GM23338 (cell line): ENCODE measurements around the gene NTM. TPM values are rescaled to one million over a fixed set of nuclear protein-coding genes. Genes with fewer than 3 reads are reported as not detected.

ENCODE experiments used
- ATAC-seq: fragments of 200-7000 bp; cut with Tn5 transposase; 3 replicates; pipeline ENCODE4 v1.9.1; 2020
- DNase-seq: peaks from one replicate; pipeline ENCODE4 v3.0.0-alpha.2; 2015; ENCODE audit warnings: low spot score
- H2AFZ ChIP-seq: fragments of 200-600 bp; sonication (generic); 2 replicates; pipeline ENCODE4 v1.8.0; 2016; ENCODE audit warnings: antibody characterized with exemption, mild to moderate bottlenecking, moderate library complexity
- H3F3A ChIP-seq: fragments of 200-600 bp; sonication (generic); replicated peaks from 2 replicates; pipeline ENCODE4 v1.8.0; 2017; ENCODE audit warnings: antibody characterized with exemption, mixed run types, low read depth
- H3K27ac ChIP-seq: fragments of 200-600 bp; sonication (generic); 2 replicates; pipeline ENCODE4 v1.6.1; 2016; ENCODE audit warnings: low read depth
- H3K27me3 ChIP-seq: fragments of 200-600 bp; sonication (generic); 2 replicates; pipeline ENCODE4 v1.8.0; 2016; ENCODE audit warnings: mild to moderate bottlenecking, mixed run types, moderate library complexity; ENCODE audit not compliant: insufficient read depth
- H3K36me3 ChIP-seq: fragments of 200-600 bp; sonication (generic); 2 replicates; pipeline ENCODE4 v1.8.0; 2016; ENCODE audit warnings: mild to moderate bottlenecking; ENCODE audit not compliant: insufficient read depth
- H3K4me1 ChIP-seq: fragments of 200-600 bp; sonication (generic); 2 replicates; pipeline ENCODE4 v1.8.0; 2016; ENCODE audit warnings: mild to moderate bottlenecking, moderate library complexity; ENCODE audit not compliant: insufficient read depth
- H3K4me2 ChIP-seq: fragments of 200-600 bp; sonication (generic); 2 replicates; pipeline ENCODE4 v1.7.1; 2017; ENCODE audit warnings: mixed run types
- H3K4me3 ChIP-seq: fragments of 200-600 bp; sonication (generic); 2 replicates; pipeline ENCODE4 v1.6.1; 2016; ENCODE audit warnings: mixed run types
- H3K79me2 ChIP-seq: fragments of 200-600 bp; sonication (generic); replicated peaks from 2 replicates; pipeline ENCODE4 v1.8.0; 2017; ENCODE audit warnings: mild to moderate bottlenecking; ENCODE audit not compliant: insufficient read depth
- H3K9me2 ChIP-seq: fragments of 200-600 bp; sonication (generic); 2 replicates; pipeline ENCODE4 v1.8.0; 2017; ENCODE audit not compliant: insufficient read depth
- H4K20me1 ChIP-seq: fragments of 200-600 bp; sonication (generic); replicated peaks from 2 replicates; pipeline ENCODE4 v1.8.0; 2017; ENCODE audit warnings: mild to moderate bottlenecking; ENCODE audit not compliant: insufficient read depth
- H3K27ac Mint-ChIP-seq: 2 replicates; pipeline ENCODE4 v1.8.0; 2020; ENCODE audit warnings: inconsistent platforms, mild to moderate bottlenecking, moderate library complexity, mixed read lengths
- H3K27me3 Mint-ChIP-seq: 3 replicates; pipeline ENCODE4 v1.8.0; 2022; ENCODE audit warnings: low read depth, mild to moderate bottlenecking, moderate library complexity, mixed read lengths, inconsistent platforms; ENCODE audit not compliant: insufficient read depth, poor library complexity
- H3K36me3 Mint-ChIP-seq: 3 replicates; pipeline ENCODE4 v1.8.0; 2021; ENCODE audit warnings: low read depth, mild to moderate bottlenecking, inconsistent platforms, moderate library complexity, mixed read lengths
- H3K4me1 Mint-ChIP-seq: 3 replicates; pipeline ENCODE4 v1.8.0; 2020; ENCODE audit warnings: mild to moderate bottlenecking, inconsistent platforms, mixed read lengths
- H3K4me3 Mint-ChIP-seq: 3 replicates; pipeline ENCODE4 v1.8.0; 2021; ENCODE audit warnings: moderate library complexity, mild to moderate bottlenecking, inconsistent platforms, mixed read lengths
- H3K9me3 Mint-ChIP-seq: 3 replicates; pipeline ENCODE4 v1.8.0; 2020; ENCODE audit warnings: moderate library complexity, mild to moderate bottlenecking, inconsistent platforms, mixed read lengths
- CREB1 ChIP-seq: fragments of 250-450 bp; sonication (Bioruptor Pico); IDR thresholded peaks from 2 replicates; pipeline ENCODE4 v1.5.0; 2020; ENCODE audit warnings: low read depth, mild to moderate bottlenecking, moderate library complexity
- ETS1 ChIP-seq: IDR thresholded peaks from 2 replicates; pipeline ENCODE4 v1.6.1; 2016; ENCODE audit warnings: antibody characterized with exemption
- EZH2 ChIP-seq: fragments of 200-600 bp; sonication (generic); IDR thresholded peaks from one replicate; pipeline ENCODE4 v1.8.0; 2017; ENCODE audit warnings: antibody characterized with exemption, mild to moderate bottlenecking, low read depth; ENCODE audit not compliant: unreplicated experiment
- EZH2phosphoT487 ChIP-seq: fragments of 200-600 bp; sonication (generic); IDR thresholded peaks from one replicate; pipeline ENCODE4 v1.8.1; 2018; ENCODE audit warnings: antibody characterized with exemption; ENCODE audit not compliant: unreplicated experiment
- JUNB ChIP-seq: IDR thresholded peaks from one replicate; pipeline ENCODE4 v1.6.1; 2016; ENCODE audit warnings: antibody characterized with exemption; ENCODE audit not compliant: unreplicated experiment
- NANOG ChIP-seq: IDR thresholded peaks from 2 replicates; pipeline ENCODE4 v1.6.1; 2016; ENCODE audit warnings: antibody characterized with exemption, borderline replicate concordance
- POLR2AphosphoS5 ChIP-seq: IDR thresholded peaks from 2 replicates; pipeline ENCODE4 v1.6.1; 2016; ENCODE audit warnings: antibody characterized with exemption, low read depth
- REST ChIP-seq: IDR thresholded peaks from one replicate; pipeline ENCODE4 v1.6.1; 2018; ENCODE audit warnings: antibody characterized with exemption; ENCODE audit not compliant: unreplicated experiment
- STAT1 ChIP-seq: IDR thresholded peaks from one replicate; pipeline ENCODE4 v1.6.1; 2016; ENCODE audit warnings: antibody characterized with exemption; ENCODE audit not compliant: unreplicated experiment
- ZNF114 ChIP-seq: fragments of 250-450 bp; sonication (Bioruptor Pico); IDR thresholded peaks from 2 replicates; pipeline ENCODE4 v1.5.0; 2020; ENCODE audit warnings: mild to moderate bottlenecking, moderate library complexity
- ZNF331 ChIP-seq: fragments of 250-450 bp; sonication (Bioruptor Pico); IDR thresholded peaks from 2 replicates; pipeline ENCODE4 v1.5.0; 2020; ENCODE audit warnings: low read depth, mild to moderate bottlenecking, moderate library complexity
- polyA plus RNA-seq: library from polyadenylated mRNA; unstranded; fragments of >200 nt; fragmentation: Nextera tagmentation; extraction: Ambion mirVana; gene quantifications from 2 replicates; pipeline ENCODE4 v1.2.1, GENCODE V29; 2016
- total RNA-seq: library from RNA; depleted of rRNA; stranded (reverse); fragments of >200 nt; shearing (Covaris generic); gene quantifications from 2 replicates; pipeline ENCODE4 v1.2.3, GENCODE V29; 2014
- TF ChIP-seq, protein P1 (sequence below): fragments of 250-450 bp; sonication (Bioruptor Pico); IDR thresholded peaks from 2 replicates; pipeline ENCODE4 v1.5.0; 2020; ENCODE audit warnings: mild to moderate bottlenecking, moderate library complexity
- TF ChIP-seq, protein P2 (sequence below), 2 experiments: fragments of 200-600 bp in 1 of 2; sonication (generic) in 1 of 2; conservative IDR thresholded peaks; 2 replicates each; pipeline versions ENCODE4 v1.5.1 to v1.6.1; 2016 to 2017; ENCODE audit warnings: antibody characterized with exemption in 2 of 2, low read depth in 2 of 2, mild to moderate bottlenecking in 2 of 2, moderate library complexity in 1 of 2

Gene NTM
- total and polyA plus RNA-seq, 2 experiments from 2014 or later: 10.6 to 14.6 TPM

GRCh38 chr11:131370901-131371790, 731 bp downstream of the NTM start:
- Histone ChIP-seq H4K20me1 (no peaks in the 10 kb centered on the region), H2AFZ (no peak overlapping the region), H3K4me1 (peaks cover 58% of the 10 kb centered on the region), H3K9me2 (no peaks in the 10 kb centered on the region), H3F3A (no peaks in the 10 kb centered on the region; the same call in 1 of the 2 replicates), H3K36me3 (no peaks in the 10 kb centered on the region), H3K4me3 (no peak overlapping the region), H3K79me2 (no peaks in the 10 kb centered on the region), H3K27me3 (no peaks in the 10 kb centered on the region), H3K27ac (no peak overlapping the region), H3K4me2 (peak overlapping the region; percentile 56)
- Mint-ChIP-seq H3K27me3 (peaks cover 8% of the 10 kb centered on the region), H3K4me1 (peaks cover 20% of the 10 kb centered on the region), H3K36me3 (no peaks in the 10 kb centered on the region), H3K4me3 (no peak overlapping the region), H3K27ac (no peak overlapping the region), H3K9me3 (no peaks in the 10 kb centered on the region)
- ATAC-seq (peak; percentile 18; the same call in 2 of the 3 replicates), DNase-seq (no peak)
- TF ChIP-seq STAT1 (no peak), ZNF114 (CRISPR knock-in tag) (no peak), EZH2 (no peak), NANOG (no peak), ZNF331 (CRISPR knock-in tag) (no peak), REST (no peak), EZH2phosphoT487 (no peak), CREB1 (no peak), JUNB (no peak), ETS1 (no peak), POLR2AphosphoS5 (no peak)
- TF ChIP-seq, protein P1, sequence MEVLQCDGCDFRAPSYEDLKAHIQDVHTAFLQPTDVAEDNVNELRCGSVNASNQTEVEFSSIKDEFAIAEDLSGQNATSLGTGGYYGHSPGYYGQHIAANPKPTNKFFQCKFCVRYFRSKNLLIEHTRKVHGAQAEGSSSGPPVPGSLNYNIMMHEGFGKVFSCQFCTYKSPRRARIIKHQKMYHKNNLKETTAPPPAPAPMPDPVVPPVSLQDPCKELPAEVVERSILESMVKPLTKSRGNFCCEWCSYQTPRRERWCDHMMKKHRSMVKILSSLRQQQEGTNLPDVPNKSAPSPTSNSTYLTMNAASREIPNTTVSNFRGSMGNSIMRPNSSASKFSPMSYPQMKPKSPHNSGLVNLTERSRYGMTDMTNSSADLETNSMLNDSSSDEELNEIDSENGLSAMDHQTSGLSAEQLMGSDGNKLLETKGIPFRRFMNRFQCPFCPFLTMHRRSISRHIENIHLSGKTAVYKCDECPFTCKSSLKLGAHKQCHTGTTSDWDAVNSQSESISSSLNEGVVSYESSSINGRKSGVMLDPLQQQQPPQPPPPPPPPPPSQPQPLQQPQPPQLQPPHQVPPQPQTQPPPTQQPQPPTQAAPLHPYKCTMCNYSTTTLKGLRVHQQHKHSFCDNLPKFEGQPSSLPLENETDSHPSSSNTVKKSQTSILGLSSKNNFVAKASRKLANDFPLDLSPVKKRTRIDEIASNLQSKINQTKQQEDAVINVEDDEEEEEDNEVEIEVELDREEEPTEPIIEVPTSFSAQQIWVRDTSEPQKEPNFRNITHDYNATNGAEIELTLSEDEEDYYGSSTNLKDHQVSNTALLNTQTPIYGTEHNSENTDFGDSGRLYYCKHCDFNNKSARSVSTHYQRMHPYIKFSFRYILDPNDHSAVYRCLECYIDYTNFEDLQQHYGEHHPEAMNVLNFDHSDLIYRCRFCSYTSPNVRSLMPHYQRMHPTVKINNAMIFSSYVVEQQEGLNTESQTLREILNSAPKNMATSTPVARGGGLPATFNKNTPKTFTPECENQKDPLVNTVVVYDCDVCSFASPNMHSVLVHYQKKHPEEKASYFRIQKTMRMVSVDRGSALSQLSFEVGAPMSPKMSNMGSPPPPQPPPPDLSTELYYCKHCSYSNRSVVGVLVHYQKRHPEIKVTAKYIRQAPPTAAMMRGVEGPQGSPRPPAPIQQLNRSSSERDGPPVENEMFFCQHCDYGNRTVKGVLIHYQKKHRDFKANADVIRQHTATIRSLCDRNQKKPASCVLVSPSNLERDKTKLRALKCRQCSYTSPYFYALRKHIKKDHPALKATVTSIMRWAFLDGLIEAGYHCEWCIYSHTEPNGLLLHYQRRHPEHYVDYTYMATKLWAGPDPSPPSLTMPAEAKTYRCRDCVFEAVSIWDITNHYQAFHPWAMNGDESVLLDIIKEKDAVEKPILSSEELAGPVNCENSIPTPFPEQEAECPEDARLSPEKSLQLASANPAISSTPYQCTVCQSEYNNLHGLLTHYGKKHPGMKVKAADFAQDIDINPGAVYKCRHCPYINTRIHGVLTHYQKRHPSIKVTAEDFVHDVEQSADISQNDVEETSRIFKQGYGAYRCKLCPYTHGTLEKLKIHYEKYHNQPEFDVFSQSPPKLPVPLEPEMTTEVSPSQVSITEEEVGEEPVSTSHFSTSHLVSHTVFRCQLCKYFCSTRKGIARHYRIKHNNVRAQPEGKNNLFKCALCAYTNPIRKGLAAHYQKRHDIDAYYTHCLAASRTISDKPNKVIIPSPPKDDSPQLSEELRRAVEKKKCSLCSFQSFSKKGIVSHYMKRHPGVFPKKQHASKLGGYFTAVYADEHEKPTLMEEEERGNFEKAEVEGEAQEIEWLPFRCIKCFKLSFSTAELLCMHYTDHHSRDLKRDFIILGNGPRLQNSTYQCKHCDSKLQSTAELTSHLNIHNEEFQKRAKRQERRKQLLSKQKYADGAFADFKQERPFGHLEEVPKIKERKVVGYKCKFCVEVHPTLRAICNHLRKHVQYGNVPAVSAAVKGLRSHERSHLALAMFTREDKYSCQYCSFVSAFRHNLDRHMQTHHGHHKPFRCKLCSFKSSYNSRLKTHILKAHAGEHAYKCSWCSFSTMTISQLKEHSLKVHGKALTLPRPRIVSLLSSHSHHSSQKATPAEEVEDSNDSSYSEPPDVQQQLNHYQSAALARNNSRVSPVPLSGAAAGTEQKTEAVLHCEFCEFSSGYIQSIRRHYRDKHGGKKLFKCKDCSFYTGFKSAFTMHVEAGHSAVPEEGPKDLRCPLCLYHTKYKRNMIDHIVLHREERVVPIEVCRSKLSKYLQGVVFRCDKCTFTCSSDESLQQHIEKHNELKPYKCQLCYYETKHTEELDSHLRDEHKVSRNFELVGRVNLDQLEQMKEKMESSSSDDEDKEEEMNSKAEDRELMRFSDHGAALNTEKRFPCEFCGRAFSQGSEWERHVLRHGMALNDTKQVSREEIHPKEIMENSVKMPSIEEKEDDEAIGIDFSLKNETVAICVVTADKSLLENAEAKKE: no peak
- TF ChIP-seq, protein P2, sequence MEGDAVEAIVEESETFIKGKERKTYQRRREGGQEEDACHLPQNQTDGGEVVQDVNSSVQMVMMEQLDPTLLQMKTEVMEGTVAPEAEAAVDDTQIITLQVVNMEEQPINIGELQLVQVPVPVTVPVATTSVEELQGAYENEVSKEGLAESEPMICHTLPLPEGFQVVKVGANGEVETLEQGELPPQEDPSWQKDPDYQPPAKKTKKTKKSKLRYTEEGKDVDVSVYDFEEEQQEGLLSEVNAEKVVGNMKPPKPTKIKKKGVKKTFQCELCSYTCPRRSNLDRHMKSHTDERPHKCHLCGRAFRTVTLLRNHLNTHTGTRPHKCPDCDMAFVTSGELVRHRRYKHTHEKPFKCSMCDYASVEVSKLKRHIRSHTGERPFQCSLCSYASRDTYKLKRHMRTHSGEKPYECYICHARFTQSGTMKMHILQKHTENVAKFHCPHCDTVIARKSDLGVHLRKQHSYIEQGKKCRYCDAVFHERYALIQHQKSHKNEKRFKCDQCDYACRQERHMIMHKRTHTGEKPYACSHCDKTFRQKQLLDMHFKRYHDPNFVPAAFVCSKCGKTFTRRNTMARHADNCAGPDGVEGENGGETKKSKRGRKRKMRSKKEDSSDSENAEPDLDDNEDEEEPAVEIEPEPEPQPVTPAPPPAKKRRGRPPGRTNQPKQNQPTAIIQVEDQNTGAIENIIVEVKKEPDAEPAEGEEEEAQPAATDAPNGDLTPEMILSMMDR (conservative IDR thresholded peaks at IDR 0.05; ENCODE audit: low read depth in 2 of 2): no peak
